NCI-H128 (cell line): ENCODE data around the gene RCAN2.

Experiments used
- DNase-seq: peaks from one replicate; lab custom pipeline; 2025; ENCODE audit not compliant: unreplicated experiment; lab: John Stamatoyannopoulos, UW

RCAN2 gene

DNA sequence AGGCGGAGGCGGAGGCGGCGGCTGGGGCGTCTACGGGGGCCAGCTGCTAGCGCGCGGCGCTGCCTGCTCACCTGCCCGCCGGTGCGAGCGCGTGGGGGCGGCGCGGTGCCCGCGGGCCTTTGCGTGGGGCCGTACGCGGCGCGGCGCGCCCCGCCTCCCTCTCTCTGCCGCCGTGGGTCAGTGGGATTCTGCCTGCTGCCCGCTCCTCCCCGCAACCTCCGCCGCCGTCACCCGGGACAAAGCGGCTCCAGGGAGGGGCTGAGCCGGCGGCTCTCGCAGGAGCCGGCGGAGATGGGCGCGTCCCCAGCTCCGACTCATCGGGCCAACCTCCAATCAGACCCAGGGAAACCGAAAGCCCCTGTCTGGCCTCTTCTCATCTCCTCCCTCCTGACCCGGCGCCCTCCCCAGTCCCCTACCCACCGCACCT is at the start of gene RCAN2:
Gene RCAN2, minus strand, starts transcription at position 249 of the 427 bp plus-strand sequence.
- DNase-seq = peak; percentile 25

DNA sequence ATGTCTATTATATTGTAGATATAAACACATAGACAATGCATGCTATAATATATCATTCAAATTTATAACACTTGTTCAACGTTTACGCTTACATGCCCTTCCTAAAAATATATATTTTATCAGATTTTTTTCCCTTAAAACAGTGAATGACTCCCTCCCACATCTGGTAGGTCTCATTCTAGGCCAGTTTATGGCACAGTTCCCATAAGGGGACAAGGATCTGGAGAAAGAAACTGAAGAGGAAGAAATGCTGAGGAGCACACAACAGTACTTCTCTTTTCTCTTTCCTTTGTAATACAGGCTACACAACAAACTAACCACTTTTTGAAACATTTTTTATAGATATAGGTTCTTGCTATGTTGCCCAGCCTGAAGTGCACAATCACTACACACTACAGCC is 48.6 kb upstream of the RCAN2 start:
- no peak for DNase-seq

DNA sequence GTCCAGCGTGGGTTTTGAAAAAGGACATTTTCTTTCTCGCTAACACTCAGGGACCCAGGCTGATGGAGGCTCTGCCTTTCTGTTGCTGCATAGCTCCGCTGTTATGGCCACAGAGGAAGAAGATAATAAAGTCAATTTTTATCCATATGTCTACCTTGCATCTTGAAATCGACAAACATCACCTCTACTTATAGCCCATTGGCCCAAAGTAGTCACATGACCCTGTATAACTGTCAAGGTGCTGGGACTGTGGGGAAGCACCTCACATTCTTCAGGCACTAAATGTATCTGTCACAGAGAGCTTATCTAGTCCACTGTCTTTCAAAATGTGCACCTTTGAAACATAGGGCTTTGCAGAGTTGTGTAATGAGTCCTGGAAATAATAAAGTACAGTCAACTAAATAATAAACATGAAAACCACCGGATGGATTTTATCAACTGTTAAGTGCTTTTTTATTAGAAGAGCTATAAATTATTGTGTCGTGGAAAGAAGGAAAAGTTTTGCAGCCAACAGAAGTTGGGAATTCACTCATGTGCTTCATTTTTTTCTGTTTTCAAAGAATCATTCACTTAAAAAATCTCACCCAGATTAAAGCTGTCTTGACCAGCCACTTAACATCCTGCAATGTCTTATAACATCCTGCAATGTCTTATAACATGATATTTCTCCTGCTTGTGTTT is 47.7 kb upstream of the RCAN2 start:
- no peak for DNase-seq

DNA sequence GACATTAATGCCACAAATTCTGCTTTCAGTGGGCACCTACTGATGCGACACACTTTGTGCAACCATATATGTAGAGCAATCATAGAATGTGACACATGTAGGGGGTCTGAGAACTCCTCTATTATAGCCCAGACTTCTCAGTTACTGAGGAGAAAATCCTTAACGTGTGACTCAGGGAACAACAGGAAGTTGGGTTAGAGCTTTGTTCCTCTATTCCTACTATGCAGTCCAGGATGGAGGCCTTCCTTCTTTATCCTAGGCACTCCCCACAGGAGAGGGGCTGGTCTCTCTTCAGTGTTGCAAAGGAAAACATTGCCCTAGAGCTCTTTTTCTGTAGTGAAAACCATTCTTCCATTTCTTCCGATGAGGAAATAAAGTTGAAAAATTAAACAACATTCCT is 39.6 kb upstream of the RCAN2 start:
- no peak for DNase-seq

DNA sequence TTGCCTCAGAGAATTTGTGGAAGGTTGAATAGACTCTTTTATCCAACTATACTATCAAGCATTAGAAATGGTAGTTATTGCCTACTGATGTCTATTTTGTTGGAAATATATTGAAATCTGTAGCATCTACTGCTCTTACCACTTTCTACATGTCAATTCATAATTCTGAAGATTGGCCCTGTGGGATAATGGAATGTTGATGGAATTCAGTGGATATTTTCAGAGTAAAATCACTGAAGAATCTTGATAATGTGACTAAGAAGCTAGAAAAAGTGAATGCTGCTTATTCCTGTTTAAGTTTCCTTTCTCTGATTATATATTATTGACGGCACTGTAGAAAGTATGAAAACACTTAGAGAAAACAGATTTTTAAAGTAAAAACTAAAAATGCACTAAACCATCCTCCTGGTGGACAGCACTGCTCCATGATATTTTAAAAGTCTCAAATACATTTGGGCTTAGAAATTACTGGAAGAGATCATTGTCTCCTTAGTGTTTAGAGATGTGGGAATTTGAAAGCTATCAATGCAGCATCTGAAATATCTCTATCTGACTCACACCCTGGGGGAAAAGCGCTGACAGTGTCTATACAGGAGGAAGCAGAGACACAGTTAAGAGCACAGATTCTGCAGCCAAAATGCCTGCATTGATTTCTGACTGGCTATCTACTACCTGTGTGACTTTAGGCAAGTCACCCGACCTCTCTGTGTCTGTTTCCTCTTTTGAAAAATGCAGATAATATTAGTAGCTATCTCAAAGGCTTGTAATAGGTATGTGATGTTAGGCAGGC is 37.9 kb upstream of the RCAN2 start:
- DNase-seq = no peak

DNA sequence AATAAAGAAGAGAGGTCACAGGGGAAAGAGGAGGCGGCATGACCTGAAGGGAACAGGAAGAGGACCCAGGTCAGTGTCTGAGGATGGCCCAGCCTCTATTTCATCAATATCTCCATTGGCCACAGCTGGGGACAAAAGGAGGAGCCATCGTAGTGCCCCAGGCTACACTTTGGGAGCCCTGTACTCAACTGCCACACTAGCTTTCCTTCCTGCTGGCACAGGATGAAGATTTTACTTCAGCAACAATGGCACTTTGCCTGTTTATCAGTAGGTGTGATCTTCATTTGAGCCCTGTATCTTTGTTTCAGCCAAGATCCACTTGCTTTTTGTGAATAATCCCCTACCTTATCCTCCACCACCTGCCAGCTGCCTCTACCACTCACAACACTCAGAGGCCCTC is 35.4 kb upstream of the RCAN2 start:
- DNase-seq = no peak

DNA sequence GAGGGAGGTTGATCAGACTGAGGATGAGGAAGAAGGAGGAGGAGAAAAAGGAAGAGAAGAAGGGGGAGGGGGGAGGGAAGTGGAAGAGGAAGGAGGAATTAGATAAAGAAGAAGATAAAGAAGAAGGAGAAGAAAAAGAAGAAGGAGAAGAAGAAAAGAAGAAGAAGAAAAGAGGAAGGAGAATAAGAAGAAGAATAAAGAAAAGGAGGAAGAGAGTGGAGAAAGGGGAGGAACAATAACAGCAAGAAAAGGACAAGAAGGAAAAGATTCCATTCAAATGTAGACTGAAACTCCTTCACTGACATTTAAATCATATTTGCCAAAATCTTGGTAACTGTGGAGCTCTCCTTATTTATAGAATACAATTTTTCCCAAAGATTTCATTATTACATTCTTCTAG is 34.3 kb upstream of the RCAN2 start:
- DNase-seq = no peak

DNA sequence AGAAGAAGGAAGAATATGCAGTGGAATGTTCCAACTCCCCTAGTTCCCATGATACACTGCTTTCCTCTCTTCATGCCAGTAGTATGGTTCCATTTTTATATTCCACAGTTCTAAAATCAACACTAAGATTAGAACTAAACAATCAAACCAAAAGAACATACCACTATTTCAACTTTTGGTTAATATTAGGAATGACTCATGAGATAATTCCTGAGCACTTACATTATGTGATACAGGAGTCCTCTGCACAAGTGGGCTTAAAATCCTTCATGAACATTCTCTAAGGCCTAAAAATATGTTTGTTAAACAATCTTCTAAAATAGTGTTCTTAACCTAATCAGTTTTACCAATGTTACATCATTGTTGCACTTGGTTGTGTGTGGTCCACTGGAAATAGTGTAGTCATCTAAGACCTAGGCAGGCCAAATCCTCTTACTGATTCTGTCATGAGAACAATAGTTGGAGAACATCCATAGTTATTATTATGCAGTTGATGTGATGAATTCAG is 30.3 kb upstream of the RCAN2 start:
- DNase-seq = no peak

DNA sequence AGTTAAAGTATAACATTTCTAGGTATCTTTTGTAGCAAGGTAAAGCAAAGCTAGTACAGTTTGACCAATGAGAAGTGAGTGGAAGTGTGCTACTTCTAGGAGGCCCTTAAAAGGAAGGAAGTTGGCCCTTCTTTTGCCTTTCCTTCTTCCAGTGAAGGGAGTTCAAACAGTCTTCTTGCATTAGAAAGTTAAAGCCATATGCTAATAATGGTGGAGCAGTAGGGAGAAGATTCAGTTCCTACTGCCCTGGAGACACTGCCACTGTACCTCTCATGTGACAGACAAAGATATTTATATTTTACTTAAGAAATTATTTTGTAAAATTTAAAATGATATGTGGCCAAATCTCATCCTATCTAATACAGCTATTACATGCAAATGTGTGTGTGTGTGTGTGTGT is 26.0 kb upstream of the RCAN2 start:
- DNase-seq = no peak

DNA sequence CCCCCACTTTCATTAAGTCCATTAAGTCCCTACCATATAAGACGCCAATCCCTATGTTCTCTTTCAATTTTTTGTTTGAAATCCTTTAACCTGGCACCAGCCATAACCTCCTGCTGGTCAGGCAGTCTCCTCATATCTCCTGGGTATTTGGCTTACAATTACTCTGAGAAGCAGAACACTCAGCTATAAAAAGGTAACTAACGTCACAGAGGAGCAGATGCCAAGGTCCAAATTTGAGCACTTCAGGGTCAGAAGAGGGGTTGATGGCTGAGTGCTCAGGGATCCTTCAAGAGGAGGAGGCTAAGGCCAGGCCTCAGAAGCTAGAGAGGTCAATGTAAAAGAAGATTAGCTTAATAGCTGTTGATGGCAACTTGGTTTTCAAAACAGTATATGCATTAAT is 22.3 kb upstream of the RCAN2 start:
- DNase-seq = no peak

DNA sequence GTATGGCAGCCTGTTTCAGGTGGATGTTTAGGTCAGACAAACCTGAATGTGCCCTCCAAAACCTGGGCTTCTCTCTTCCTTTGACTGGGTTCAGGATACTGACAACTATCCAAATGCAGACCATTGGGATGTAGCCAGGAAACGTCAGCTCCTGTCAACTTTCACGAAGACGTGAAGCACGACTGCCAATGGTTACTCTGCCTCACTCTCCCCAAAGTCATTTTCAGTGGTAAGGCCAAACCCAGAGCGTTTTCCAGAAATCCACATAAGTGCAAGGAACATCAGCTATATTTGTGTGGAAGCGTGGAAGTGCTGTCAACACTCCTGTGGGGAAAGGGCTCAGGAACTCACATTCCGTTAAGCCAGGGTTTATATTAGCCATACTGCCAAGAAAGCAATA is 20.1 kb upstream of the RCAN2 start:
- DNase-seq = no peak

DNA sequence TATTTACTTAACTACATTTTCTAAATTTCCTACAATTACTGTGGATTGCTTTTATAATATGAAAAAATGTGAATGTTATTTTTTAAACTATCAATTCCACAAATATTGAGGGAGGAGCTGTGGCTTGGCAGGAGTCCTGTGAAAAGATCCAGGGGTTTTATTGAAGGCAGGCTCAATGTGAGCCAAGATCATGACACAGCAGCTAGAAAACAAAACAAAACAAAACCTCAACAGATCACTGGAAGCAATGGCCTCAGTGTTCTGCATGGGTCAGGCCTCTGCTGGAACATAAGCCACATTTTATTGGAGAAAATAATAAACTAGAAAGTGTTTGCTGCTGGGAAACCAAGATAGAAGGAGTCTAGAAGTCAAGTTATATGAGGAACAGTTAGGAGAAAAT is 19.4 kb upstream of the RCAN2 start:
- no peak for DNase-seq

DNA sequence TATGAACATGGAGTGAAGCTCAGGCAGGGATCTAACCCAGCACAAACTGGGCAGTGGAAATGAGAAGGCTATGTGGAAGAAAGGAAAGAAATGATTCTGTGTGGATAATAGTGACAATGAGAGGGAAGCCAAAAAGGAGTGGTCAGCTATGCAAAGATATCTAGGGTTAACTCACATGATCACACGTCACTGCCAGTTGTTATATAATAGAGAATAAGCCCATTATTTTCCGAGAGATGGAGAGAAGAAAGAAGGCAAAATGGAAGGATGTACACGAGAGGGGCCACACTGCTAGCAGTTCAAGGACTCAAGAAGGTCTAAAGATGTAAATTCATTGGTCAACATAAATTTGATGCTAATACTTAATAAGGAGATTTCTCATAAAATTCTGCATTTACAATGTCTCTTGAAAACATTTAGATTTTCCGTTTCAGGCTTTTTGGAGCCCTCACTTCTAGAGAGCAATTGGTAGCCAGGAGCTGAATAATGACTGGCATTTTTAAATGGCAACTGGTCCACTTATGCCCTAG is 18.8 kb upstream of the RCAN2 start:
- DNase-seq = no peak

DNA sequence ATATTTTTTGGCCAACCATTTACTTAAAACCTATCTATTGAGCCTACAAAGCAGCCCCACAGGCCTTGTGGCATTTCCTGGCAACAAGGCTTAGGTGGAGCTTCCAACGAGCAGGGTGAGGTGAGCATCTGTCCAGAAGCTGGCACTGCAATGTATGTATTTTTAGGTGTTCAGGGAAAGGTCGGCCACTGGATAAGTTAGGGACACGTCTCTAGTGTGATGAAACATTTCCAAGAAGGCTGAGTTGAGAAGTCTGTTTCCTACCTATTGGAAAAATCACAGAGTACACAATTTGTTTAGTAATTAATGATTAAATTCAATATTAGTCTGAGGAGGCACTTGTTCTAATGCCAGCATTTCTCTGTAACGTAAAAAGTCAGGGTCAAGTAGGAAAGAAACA is 17.8 kb upstream of the RCAN2 start:
- no peak for DNase-seq

DNA sequence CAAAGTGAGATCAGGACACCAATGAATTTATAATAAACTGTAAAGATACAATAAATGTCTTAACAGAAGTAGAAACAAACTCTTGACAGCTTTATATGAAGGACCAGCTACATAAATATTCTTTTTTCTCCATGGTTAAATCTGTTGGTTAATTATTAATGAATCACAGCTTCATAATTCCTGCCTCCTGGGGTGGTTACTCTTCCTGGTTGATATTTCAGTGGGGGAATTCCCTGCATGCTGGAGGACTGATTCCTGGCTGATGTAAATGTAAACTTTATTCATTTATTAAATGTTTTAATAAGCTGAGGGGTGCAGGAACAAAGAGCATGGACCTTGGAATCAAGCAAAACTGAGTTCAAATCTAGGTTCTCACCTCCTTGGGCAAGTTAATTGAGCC is 16.2 kb upstream of the RCAN2 start:
- DNase-seq = no peak

DNA sequence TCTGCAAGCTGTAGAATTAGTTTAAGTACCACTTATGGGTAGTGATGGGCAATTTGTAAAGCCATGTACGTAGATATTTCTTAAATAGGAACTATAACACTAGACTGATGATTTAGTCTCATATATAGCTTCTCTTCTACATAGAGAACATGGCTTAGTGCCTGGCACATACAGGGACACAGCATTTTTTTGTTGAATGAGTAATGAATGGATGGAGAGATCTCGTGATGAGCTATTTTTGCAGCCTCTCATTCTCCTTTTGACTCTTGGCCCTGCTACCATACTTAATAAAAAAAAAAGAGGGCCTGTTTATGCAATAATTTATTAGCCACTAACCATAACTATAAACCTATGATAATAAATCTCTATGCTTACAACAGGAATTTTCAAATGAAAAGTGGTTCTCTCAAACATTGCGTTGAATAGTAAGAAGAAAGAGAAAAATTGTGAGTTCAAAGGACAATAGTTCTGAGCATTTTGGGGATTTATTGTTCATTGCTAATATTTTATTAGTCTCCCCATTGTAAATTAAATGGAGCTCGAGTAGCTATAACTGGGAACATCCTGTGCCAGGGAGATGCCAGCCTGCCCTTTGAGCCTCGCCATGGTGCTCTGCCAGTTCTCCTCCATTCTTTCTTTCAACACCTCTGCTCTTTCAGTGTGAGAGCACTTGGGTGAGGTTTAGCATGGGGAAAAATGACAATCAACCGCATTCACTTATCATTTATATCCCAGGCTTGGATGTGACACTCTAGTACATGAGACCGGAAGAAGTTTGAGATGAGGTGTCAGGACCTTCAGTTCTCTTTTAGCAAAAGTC is 14.7 kb upstream of the RCAN2 start:
- DNase-seq = no peak

DNA sequence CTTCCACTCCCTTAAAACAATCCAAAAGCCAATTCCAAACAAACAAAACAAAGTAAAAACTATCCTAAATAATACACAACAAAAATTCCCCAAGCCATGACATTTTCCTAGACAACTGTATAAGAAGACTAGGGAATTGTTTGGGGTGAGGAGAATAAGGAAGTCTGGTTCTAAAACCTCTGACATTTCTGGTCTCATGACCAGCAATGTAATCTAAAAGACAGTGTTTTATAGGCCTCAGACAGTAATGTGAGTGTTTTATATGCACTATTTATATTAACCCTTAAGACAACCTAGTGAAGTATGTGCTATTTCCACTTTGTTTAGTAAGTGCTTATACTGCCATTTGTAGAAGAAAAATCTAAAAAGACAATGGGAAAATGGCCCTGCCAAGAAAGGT is 13.0 kb upstream of the RCAN2 start:
- DNase-seq = no peak

DNA sequence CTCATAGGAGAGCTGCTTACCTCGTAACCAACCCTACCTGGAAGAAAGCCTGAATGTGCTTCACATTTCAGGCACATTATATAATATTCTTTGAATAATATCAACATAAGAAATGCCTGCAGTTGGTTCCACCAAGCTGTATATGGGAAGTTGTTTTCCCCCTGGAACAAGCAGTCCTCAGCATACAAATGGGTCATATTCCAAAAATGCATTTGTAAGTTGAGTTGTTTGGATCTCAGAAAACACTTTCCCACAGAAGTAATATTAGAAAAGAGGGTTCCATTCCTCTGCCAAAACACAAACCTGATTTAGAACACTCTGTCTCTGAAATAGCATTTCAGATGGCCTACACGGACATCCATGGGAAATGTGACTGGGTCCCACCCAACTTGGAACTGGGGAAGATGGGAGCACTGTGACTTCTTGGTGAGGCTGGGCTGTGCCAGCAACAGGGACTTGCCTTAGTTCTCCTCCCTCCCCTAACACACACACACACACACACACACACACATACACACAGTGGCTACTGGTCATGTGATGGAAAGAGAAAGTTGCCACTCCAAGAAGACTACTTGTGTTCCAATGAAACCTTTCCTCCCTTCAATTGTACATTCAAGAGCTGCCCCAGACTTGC is 11.4 kb upstream of the RCAN2 start:
- DNase-seq = no peak

DNA sequence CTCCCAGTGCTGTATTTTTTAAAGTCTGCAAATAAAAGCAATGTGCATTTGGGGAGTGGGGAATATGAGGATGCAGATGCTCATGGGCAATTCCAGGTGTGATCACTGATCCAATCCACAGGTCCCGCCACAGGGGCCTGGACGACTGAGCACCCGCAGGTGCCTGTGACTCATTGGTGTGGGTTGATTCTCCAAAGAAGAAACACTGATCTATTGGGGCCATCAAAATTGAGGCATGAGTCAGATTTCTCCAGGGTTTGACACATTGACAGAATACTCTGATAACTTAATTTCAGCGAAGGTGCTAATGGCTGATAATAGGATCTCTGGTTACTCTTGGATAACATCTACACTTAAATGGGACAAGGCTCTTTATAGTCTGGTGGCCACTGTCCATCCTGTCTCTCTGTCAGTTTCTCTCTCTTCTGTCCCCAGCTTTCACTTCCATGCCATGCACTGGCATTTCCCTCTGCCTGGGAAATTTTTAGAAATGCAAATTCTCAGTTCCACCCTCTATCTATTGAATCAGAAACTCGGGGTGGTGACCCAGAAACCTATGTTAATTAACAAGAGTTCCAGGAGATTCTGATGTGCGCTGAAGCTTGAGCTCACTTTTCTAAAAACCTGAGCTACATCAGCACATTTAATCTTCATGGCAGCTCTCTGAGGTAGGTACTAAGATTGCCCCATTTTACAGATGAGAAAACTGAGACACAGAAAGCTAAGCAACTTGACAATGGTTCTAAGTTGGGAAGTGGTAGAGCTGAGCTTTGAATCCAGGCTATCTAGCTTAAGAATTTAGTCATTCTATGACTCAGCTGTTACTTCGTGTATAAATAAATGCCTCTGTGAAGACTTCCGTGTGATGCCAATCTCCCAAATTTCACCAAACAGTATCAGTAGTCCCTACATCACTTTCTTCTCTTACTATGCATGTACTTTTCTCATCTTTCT is 10.2 kb upstream of the RCAN2 start:
- no peak for DNase-seq

DNA sequence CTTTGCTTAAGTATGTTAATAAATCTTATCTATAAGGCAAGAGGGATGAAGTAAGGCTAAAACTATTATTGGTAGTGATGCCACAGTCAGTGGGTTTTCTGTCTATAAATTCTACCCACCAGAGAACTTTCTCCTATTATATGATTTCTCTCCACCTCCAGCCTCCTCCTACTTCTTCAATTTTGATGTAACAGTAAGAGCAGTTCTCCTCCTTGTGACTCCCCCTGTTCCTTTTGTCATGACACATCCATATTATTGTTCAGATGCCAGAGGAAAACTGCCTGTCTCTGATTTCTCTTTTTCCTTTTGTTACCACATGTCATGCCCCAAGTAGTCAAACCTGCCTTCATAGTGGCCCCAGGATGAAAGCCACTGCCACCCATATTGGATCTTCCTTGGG is 9.1 kb upstream of the RCAN2 start:
- DNase-seq = no peak
